Lung microvascular endothelial cell (primary cell): Measurements from ENCODE around the gene ATP13A3. TPM values are rescaled to one million over a fixed set of nuclear protein-coding genes. Genes with fewer than 3 reads are reported as not detected.

Experiments
- DNase-seq, 2 donors: peaks; one replicate each; pipeline versions ENCODE4 v3.0.0 to v3.0.0-alpha.2; 2010; ENCODE audit warnings: low read depth in 2 of 2
- total RNA-seq: library from RNA; depleted of rRNA; stranded (reverse); fragments of >200 nt; gene quantifications from 2 replicates; pipeline ENCODE4 v1.2.1, GENCODE V29; 2014

The ATP13A3 gene
- total RNA-seq, 1 donor from 2014 or later: 121 TPM

DNA sequence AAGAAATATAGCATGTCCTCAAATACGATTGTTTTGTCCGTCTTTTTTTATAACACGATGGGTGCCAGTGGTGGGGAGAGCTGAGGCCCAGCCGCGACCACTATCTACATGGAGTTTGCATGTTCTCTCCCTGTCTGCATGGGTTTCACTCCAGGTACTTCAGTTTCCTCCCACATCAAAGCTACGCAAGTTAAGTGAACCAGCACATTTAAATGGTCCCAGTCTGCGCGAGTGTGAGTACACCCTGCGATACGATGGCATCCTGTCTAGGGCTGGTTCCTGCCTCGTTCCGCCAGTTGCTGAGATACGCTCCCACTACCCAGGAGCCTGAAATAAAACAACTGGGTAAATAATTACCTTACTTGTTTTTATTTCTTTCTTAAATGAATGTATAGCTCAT lies 40.6 kb downstream of the ATP13A3 start:
- no peak for DNase-seq

DNA sequence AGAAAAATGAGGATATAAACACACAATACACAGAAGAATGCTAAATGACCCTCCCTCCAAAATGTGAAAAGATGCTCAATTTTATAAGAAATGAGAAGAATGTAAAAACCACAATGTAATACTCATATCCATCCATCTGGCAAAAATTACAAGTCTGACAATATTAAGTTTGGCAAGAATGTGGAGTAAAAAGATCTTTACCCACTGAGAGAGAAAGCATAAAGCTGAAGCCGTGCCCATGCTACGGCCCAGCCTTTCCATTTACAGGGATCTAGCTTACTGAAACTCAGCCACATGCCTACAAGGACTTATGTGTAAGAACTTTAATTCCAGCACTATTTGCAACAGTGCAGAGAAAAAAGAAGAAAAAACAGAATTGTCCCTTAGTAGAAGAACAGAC lies 42.9 kb downstream of the ATP13A3 start:
- DNase-seq: no peak

GRCh38 chr3:194440756-194441155 lies 46.0 kb downstream of the ATP13A3 start:
- DNase-seq: no peak

DNA sequence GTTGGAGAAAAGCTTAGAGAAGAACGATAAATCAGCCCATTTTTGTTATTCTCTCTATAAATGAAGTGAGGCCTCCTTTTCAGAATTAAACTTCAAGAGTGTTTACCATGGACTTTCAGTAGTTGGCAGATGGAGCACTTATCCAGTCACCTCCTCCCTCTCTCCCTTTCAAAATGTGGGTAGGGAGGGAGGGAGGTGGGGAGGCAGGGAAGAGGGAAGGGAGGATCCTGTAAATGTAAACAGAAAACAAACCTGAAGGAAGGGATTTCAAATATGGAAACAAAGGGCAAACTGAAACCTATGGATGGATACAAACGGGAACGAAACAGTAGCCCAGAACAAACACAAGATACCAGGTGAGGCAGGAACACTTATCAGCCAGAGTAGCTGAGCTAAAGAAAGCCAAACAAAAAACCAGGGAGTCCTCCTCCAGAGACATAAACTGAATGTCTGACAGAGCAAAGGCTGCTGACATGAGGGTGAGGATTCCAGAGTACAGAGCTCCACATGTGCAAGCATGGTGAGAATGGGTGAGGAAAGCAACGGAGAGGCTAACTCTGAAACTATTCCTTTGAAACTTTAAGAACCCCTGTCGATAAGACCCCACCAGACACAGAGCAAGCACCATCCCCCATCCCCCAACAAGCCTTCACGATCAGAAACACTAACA lies 46.8 kb downstream of the ATP13A3 start:
- DNase-seq: no peak

DNA sequence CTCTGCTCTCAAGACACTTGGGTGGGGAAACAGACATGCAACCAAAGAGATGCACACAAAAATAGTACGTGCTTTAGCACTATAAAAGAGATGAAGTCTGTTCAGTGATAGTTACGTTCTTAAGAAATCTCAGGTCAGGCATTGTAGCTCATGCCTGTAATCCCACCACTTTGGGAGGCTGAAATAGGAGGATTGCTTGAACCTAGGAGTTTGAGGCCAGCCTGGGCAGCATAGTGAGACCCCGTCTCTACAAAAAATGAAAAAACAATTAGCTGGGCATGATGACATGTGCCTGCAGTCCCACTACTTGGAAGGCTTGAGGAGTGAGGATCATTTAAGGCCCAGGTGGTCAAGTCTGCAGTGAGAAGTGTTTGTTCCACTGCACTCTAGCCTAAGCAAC lies 52.3 kb downstream of the ATP13A3 start:
- no peak for DNase-seq

DNA sequence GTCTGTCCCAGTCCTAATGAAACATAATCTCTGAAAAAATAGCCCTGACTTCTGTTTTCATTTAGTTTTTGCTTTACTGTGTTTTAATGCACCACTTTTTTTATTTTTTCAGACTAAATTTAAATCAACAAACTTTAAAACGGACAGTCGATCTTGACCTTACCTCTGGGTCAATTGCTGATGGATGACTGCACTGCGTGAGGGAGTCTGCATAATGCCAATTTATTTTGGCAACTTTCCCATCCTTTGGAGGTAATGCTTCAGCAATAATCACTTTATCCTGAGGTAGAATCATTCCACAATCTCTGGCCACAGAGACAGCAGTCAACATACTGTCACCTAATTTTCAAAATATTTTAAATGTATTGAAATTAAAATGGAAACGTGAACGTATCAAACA lies 55.2 kb downstream of the ATP13A3 start:
- DNase-seq: peak in 1 of 2 donors; percentile 38

DNA sequence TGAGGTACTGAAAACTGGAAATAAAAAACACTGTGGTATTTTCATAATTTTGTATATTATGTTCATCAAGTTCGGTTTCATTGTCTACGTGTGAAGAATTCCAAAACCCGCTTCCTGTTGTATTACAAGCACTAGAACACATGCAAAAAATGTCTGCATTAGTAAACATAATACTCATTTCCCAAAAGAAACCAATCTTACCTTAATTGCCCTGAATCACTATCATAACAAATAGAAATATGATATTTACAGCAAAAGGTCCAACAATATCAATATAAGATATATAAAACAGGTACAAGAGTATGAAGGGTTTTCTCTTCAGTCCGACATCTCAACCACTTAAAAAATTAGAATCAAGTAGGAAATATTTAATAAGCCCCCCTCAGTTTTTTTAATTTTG lies 61.4 kb downstream of the ATP13A3 start:
- DNase-seq: peak in 1 of 2 donors; percentile 43

DNA sequence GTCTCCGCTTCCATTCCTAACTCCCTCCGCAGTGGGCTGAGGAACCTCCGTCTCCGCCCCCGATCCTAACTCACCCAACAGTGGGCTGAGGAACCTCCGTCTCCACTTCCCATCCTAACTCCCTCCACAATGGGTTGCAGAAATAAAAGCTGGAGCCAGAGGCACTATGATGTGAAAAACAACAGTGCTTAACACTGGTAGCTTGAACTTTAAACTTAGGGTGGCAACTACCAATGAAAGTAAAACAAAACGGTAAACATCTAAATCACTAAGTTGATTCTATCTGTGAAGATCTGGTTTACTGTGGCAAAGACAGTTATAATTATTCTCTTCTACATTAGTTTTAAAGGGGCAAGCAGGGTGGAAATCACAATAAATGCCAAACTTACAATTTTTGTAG lies 61.8 kb downstream of the ATP13A3 start:
- no peak for DNase-seq

DNA sequence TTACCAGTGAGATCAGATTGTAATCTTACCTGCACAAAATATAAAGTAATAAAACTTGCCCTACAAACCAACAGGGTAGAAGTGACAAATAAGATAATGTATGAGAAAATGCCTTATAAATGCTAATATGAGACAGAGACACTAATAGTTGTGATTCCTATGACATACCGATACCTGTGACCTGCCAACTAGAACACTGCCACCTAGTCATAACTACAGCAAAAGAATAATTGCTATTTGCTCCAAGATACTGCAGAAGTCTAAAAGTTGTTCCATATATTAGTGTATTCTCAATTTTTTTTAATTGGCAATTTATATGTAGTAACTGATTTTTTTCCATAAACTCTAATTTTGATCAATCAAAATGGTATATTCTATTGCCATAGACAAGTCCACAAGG lies 62.4 kb downstream of the ATP13A3 start:
- DNase-seq: no peak

- DNase-seq: no peak
Observed at GRCh38 chr3:194423317-194423716, 63.5 kb downstream of the ATP13A3 start.

GRCh38 chr3:194422188-194422587 lies 64.6 kb downstream of the ATP13A3 start:
- peak in 1 of 2 donors; percentile 71 for DNase-seq

DNA sequence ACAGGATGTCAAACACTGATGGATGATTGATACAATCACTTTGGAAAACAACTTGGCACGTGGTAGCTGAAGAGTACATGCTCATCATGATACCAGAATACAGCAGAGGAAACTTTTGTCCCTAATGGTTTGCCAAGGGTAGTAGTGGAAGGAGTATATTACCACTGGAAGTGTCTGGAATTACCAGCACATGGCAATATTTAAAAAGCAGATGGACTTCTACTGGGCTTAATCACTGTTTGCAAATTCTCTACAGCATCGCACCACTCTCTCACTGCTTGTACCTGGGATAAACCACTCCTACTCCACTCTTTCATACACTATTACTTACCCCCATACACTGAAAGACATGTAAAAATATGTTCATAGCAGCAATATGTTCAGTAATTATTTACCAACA lies 68.1 kb downstream of the ATP13A3 start:
- DNase-seq: no peak

GRCh38 chr3:194407423-194407822 lies 79.4 kb downstream of the ATP13A3 start:
- peak; percentile 63 to 77 for DNase-seq

GRCh38 chr3:194405766-194406165 lies 81.0 kb downstream of the ATP13A3 start:
- DNase-seq: no peak

GRCh38 chr3:194404365-194405140 lies 82.2 kb downstream of the ATP13A3 start:
- DNase-seq: peak; percentile 68 to 86

DNA sequence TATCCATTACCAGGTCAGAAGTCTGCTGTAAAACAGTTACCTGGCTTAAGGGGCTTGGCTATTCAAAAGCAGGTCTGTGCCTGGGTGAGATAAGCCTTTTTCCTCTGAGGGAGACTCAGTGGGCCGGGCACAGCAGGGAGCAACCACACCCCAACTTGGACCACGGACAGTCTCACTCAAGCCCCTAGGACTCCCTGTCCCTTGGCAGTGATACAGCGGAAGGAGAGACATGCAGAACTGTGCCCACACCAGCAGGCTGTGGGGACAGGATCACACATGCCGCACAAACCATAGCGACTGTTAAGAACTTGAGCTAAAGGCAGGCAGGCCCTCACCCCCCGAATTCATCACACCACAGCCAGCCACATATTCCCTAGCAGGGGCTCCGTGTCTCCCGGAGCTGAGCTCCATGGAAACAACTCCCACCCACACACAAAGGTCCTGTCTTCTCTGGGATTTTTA lies 84.9 kb downstream of the ATP13A3 start:
- DNase-seq: no peak

- DNase-seq: no peak
Observed at GRCh38 chr3:194401346-194401745, 85.5 kb downstream of the ATP13A3 start.

- no peak for DNase-seq
Observed at GRCh38 chr3:194399874-194400411, 86.9 kb downstream of the ATP13A3 start.

- peak in 1 of 2 donors; percentile 17 for DNase-seq
Observed at GRCh38 chr3:194399166-194399565, 87.6 kb downstream of the ATP13A3 start, which contains the start of gene GP5. Gene GP5 (minus strand): TSS chr3:194399266. CDS start chr3:194398282, 984 bp downstream.

DNA sequence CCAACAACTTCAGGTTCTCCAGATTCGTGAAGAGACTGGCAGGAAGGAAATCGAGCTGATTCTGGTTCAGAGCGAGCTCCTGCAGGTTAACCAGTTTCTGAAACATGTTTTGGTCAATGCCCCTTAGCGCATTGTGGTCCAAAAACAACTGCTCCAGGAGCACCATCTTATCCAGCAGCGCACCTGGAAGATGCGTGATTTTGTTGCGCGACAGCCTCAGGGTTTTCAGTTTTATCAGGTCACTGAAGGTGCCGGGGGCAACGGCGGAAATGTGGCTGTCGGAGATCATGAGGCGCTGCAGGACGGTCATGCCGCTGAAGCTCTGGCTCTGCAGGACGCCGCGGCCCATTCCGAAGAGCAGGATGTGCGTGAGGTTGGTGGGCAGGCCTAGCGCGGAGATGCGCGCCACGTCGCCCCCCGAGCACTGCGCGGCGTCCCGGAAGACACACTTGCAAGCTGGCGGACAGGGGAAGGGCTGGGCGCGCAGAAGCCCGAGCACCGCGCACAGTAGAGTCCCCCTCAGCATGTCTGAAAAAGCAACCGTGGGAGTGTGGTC lies 89.0 kb downstream of the ATP13A3 start:
- peak; percentile 30 to 31 for DNase-seq

DNA sequence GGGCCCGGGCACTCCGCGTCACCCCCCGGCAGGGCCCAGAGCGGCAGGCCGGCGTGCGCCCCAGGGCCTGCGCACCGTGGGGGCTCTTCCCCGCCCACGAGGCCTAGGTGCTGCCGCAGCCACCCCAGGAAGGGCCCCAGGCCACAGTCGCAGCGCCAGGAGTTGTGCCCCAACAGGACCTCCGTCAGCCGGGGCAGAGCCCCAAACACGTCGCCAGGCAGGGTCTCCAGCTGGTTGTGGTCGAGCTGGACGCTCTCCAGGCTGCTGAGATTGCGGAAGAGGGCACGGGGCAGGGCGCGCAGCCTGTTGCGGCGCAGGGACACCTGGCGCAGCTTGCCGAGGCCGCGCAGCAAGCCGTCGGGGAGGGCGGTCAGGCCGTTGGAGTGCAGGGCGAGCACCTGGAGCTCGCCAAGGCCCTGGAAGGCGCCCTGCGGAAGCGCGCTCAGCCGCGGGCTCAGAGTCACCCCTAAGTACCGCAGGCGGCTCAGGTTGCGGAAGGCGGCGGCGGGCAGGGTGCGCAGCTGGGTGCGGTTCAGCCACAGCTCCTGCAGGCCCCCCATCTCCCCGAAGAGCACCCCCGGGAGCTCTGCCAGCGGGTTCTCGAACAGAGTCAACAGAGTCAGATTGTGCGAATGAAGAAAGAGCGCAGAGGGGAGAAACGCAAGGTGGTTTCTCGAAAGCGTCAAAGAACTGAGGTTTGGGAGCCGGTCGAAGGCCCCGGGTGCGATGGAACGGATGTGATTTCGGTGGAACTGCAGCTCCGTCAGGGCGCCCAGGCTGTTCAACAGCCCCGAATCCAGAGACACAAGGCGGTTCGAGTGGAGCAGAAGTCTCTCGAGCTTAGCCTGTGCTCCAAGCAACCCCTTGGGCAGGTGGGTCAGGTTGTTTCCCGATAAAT lies 89.7 kb downstream of the ATP13A3 start:
- DNase-seq: peak in 1 of 2 donors; percentile 21
